ENCODE results near the gene HBA1.
"Not testable (repeated sequence)": the region's sequence is repeated elsewhere in the genome, so short reads cannot be mapped to it uniquely, and the experiment has no call there.

HBA1 gene

GRCh38 chr16:173211-173854 lies 3.1 kb upstream of the HBA1 start:
- intact Hi-C loops (cut with DNase I): not testable (repeated sequence)
- DNase-seq: peak in 1 of 10 donors; percentile 46

DNA sequence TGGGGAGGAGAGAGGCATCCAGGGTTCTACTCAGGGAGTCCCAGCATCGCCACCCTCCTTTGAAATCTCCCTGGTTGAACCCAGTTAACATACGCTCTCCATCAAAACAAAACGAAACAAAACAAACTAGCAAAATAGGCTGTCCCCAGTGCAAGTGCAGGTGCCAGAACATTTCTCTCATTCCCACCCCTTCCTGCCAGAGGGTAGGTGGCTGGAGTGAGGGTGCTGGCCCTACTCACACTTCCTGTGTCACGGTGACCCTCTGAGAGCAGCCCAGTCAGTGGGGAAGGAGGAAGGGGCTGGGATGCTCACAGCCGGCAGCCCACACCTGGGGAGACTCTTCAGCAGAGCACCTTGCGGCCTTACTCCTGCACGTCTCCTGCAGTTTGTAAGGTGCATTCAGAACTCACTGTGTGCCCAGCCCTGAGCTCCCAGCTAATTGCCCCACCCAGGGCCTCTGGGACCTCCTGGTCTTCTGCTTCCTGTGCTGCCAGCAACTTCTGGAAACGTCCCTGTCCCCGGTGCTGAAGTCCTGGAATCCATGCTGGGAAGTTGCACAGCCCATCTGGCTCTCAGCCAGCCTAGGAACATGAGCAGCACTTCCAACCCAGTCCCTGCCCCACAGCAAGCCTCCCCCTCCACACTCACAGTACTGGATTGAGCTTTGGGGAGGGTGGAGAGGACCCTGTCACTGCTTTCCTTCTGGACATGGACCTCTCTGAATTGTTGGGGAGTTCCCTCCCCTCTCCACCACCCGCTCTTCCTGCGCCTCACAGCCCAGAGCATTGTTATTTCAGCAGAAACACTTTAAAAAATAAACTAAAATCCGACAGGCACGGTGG lies 2.3 kb upstream of the HBA1 start:
- intact Hi-C loops (cut with DNase I); DNase-seq: not testable (repeated sequence)

DNA sequence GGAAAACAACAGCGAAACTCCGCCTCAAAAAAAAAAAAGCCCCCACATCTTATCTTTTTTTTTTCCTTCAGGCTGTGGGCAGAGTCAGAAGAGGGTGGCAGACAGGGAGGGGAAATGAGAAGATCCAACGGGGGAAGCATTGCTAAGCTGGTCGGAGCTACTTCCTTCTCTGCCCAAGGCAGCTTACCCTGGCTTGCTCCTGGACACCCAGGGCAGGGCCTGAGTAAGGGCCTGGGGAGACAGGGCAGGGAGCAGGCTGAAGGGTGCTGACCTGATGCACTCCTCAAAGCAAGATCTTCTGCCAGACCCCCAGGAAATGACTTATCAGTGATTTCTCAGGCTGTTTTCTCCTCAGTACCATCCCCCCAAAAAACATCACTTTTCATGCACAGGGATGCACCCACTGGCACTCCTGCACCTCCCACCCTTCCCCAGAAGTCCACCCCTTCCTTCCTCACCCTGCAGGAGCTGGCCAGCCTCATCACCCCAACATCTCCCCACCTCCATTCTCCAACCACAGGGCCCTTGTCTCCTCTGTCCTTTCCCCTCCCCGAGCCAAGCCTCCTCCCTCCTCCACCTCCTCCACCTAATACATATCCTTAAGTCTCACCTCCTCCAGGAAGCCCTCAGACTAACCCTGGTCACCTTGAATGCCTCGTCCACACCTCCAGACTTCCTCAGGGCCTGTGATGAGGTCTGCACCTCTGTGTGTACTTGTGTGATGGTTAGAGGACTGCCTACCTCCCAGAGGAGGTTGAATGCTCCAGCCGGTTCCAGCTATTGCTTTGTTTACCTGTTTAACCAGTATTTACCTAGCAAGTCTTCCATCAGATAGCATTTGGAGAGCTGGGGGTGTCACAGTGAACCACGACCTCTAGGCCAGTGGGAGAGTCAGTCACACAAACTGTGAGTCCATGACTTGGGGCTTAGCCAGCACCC lies 1.2 kb upstream of the HBA1 start:
- intact Hi-C loops (cut with DNase I): no loop called here
- peak in 1 of 10 donors; percentile 35 for DNase-seq

DNA sequence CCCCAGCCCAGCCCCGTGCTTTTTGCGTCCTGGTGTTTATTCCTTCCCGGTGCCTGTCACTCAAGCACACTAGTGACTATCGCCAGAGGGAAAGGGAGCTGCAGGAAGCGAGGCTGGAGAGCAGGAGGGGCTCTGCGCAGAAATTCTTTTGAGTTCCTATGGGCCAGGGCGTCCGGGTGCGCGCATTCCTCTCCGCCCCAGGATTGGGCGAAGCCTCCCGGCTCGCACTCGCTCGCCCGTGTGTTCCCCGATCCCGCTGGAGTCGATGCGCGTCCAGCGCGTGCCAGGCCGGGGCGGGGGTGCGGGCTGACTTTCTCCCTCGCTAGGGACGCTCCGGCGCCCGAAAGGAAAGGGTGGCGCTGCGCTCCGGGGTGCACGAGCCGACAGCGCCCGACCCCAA lies 474 bp upstream of the HBA1 start:
- peak in 1 of 10 donors; percentile 65 for DNase-seq
- intact Hi-C loops (cut with DNase I): not testable (repeated sequence)

GRCh38 chr16:177394-177822 lies 928 bp downstream of the HBA1 start:
- intact Hi-C loops (cut with DNase I): no loop called here
- no peak for DNase-seq

GRCh38 chr16:177981-178667 lies 1.6 kb downstream of the HBA1 start:
- no peak for DNase-seq
- intact Hi-C loops (cut with DNase I): no loop called here

DNA sequence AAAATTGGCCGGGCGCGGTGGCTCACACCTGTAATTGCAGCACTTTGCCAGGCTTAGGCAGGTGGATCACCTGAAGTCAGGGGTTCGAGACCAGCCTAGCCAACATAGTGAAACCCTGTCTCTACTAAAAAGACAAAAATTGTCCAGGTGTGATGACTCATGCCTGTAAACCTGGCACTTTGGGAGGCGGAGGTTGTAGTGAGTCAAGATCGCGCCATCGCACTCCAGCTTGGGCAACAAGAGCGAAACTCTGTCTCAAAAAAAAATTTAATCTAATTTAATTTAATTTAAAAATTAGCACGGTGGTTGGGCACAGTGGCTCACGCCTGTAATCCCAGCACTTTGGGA lies 2.2 kb downstream of the HBA1 start:
- no peak for DNase-seq

DNA sequence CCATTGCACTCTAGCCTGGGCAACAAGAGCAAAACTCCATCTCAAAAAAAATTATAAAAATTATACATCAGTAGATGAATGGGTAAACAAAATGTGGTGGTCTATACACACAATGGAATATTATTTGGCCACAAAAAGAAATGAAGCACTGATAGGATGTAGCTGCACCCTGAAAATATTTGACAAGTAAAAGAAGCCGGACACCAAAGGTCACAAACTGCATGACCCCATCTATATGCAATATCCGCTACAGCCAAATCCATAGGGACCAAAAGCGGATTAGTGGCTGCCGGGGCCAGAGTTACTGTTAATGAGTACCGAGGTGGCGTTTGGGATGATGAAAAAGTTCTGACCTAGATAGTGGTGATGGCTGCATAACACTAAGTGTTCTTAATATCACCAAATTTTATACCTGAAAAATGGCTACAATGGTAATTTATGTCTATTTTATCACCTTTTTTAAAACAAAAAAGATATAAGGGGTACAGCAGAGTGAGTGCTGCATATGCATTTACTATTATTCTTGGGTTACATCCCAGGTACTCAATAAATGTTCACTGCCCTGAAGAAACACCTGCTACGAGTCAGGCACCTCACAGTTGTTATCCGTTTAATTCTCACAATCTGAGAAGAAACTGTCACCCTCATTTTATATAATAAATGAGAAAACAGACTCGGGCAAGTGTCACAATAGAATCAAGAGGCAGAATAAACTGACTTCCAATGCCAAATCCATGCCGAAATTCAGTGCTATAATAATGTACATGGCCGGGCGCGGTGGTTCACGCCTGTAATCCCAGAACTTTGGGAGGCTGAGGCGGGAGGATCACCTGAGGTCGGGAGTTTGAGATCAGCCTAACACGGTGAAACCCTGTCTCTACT lies 3.0 kb downstream of the HBA1 start:
- DNase-seq: no peak
- intact Hi-C loops (cut with DNase I): loop anchor here (2.0 kb wide), 1 partner anchor 73 kb away; no protein-coding TSS in a partner anchor

More for the DNA sequence above, 2.2 kb downstream of the HBA1 start:
- intact Hi-C loops (cut with DNase I): no loop called here

DNA sequence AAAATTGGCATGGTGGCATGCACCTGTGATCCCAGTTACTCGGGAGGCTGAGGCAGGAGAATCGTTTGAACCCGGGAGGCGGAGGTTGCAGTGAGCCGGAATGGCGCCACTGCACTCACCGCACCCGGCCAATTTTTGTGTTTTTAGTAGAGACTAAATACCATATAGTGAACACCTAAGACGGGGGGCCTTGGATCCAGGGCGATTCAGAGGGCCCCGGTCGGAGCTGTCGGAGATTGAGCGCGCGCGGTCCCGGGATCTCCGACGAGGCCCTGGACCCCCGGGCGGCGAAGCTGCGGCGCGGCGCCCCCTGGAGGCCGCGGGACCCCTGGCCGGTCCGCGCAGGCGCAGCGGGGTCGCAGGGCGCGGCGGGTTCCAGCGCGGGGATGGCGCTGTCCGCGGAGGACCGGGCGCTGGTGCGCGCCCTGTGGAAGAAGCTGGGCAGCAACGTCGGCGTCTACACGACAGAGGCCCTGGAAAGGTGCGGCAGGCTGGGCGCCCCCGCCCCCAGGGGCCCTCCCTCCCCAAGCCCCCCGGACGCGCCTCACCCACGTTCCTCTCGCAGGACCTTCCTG lies 3.7 kb downstream of the HBA1 start, which contains the start of gene HBQ1:
TSS of gene HBQ1 (plus strand) at position 359 of the 575 bp plus-strand sequence. CDS start at position 387, 28 bp downstream.
- no peak for DNase-seq
- intact Hi-C loops (cut with DNase I): loop anchor here (2.0 kb wide), 1 partner anchor 73 kb away; no protein-coding TSS in a partner anchor

DNA sequence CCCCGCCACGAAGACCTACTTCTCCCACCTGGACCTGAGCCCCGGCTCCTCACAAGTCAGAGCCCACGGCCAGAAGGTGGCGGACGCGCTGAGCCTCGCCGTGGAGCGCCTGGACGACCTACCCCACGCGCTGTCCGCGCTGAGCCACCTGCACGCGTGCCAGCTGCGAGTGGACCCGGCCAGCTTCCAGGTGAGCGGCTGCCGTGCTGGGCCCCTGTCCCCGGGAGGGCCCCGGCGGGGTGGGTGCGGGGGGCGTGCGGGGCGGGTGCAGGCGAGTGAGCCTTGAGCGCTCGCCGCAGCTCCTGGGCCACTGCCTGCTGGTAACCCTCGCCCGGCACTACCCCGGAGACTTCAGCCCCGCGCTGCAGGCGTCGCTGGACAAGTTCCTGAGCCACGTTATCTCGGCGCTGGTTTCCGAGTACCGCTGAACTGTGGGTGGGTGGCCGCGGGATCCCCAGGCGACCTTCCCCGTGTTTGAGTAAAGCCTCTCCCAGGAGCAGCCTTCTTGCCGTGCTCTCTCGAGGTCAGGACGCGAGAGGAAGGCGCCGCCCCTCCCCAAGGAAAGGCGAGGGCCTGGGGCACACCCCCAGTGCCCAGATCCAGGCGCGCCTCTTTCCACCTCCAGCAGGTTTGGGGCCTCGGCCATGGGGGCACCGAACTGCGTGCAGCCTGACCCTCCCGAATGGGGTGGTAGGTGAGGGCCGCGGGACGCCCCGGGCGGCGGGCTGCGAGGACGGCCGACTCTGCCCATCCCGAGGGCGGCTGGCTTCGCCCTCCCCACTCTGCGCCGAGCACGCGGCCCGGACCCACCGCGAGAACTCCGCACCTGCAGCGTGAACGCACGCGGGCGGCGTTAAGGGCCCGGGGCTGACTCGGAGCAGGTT lies 4.4 kb downstream of the HBA1 start:
- intact Hi-C loops (cut with DNase I): loop anchor here (2.0 kb wide), 1 partner anchor 74 kb away; no protein-coding TSS in a partner anchor
- DNase-seq: peak in 5 of 10 donors; percentile 15 to 85 (median 70)

DNA sequence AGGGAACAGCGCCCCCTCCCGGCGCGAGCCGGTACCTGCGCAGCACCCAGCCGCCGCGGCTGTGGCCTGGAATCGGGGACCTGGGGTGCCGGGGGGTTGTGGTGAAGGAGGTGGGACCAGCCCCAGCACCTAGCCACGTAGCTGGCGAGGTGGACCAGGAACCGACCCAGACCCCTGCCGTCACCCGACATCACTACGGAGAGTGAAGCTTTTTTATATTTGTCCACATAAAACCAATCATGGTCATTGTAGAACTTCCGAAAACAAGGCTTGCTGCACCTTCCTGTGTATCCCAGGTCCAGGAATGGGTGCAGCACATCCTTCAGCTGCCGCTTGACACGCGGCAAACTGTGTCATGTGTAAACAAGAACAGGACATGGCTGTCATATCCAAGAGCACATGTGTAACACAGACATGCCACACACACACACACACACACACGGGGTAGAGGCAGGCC lies 5.1 kb downstream of the HBA1 start:
- intact Hi-C loops (cut with DNase I): loop anchor here (2.0 kb wide), 1 partner anchor 75 kb away; no protein-coding TSS in a partner anchor

DNA sequence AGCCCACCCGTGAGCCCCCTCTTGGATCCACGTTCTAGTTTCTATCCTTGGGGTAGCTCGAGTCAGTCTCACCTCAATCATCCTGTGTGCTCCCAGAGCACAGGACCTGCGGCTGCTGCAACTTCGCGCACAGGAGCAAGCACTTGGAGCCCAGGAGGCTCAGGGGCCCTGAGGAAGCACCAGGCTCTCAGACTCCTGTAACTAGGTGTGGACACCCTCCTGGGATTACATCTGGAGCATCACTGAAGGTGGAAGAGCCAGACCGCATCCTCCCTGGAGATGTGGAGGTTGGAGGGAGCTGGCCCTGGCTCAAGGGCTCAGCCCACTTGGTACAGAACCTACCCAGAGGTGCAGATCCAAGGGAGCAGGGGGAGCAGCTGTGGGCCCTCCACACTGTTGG lies 6.5 kb downstream of the HBA1 start:
- DNase-seq: no peak
- intact Hi-C loops (cut with DNase I): no loop called here

More for the DNA sequence above, 5.1 kb downstream of the HBA1 start:
- peak in 8 of 10 donors; percentile 36 to 96 (median 72) for DNase-seq

- intact Hi-C loops (cut with DNase I): no loop called here
- no peak for DNase-seq
Observed at GRCh38 chr16:185213-185612, 8.7 kb downstream of the HBA1 start.

DNA sequence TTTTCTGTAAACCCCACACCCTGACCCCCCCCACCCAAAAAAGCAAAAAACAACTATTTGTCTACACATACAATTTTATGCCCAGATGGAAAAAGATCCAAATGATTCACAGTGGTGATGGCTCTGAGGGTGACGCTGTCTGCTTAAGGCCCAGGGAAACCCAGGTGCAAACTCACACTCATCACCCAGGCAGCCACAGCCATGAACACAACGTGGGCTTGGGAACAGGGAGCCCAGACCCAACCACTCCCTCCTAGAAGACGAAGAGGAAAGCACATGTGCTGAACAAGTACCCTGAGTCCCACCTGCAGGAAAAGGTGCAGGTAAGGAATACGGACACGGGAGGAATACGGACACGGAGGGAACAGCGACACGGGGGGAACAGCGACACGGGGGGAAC lies 9.2 kb downstream of the HBA1 start:
- DNase-seq: no peak
- intact Hi-C loops (cut with DNase I): no loop called here

DNA sequence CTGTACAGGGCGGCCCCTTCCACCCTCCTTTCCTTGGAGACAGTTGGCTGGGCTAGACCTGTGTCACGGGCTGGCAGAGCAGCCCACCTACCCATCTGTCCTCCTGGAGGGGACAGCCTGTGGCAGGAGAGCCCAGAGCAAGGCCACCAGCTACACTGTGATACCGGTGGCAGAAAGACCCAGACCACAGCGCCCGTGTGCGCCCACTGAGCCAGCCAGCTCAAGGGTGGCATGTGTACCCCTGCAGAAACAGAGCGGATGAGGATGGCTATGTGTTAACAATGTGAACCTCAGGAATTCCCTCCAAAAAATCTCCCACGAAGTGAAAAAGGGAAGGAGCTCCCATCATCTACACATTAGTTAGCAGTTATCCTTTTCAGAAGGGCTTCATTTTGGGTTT lies 10.8 kb downstream of the HBA1 start:
- peak in 1 of 10 donors; percentile 43 for DNase-seq
- intact Hi-C loops (cut with DNase I): no loop called here

- intact Hi-C loops (cut with DNase I): no loop called here
- peak in 1 of 10 donors; percentile 4 for DNase-seq
Observed at GRCh38 chr16:188674-189073, 12.2 kb downstream of the HBA1 start.

- intact Hi-C loops (cut with DNase I): no loop called here
- DNase-seq: peak in 1 of 10 donors; percentile 50
Observed at GRCh38 chr16:189604-190186, 13.2 kb downstream of the HBA1 start.
